Tibial artery (tissue), 4 donors: Measurements from ENCODE around the gene VSIG8.

ENCODE experiments used
- DNase-seq, 2 donors: peaks; one replicate each; pipeline ENCODE4 v3.0.0-alpha.2; 2019
- H3K27ac ChIP-seq, 2 donors: fragments of 200-600 bp; sonication (generic) in 1 of 2; 1 replicate in 1 of 2; 2 replicates in 1 of 2; pipeline ENCODE4 v1.5.1; 2018 to 2019; ENCODE audit warnings: mild to moderate bottlenecking in 1 of 2
- H3K27me3 ChIP-seq, 2 donors: fragments of 200-600 bp; sonication (generic) in 1 of 2; one replicate each; pipeline versions ENCODE4 v1.5.1 to v1.6.0; 2016 to 2019
- H3K36me3 ChIP-seq, 3 donors: fragments of 200-600 bp; sonication (generic) in 2 of 3; one replicate each; pipeline ENCODE4 v1.5.1; 2016 to 2019; ENCODE audit warnings: mild to moderate bottlenecking in 2 of 3
- H3K4me1 ChIP-seq, 4 donors: fragments of 200-600 bp; sonication (generic) in 2 of 4; 1 replicate in 3 of 4; 2 replicates in 1 of 4; pipeline ENCODE4 v1.5.1; 2016 to 2019
- H3K4me3 ChIP-seq, 2 donors: fragments of 200-600 bp; sonication (generic) in 1 of 2; 1 replicate in 1 of 2; 2 replicates in 1 of 2; pipeline ENCODE4 v1.5.1; 2018 to 2019; ENCODE audit warnings: mild to moderate bottlenecking in 2 of 2
- H3K9me3 ChIP-seq, 3 donors: fragments of 200-600 bp; sonication (generic) in 1 of 3; one replicate each; pipeline ENCODE4 v1.5.1; 2016 to 2019
- intact Hi-C: fragments of 100-400 bp; cut with DNase I; formaldehyde crosslinking; loops from one replicate; pipeline ENCODE4 v1.15.0; 2023; ENCODE audit warnings: low total_unique reads
- TF ChIP-seq, protein P1 (sequence below), 2 experiments: fragments of 200-600 bp in 1 of 2; fragments of 450-650 bp in 1 of 2; IDR thresholded peaks; one replicate each; pipeline ENCODE4 v1.5.1; 2017 to 2019; ENCODE audit warnings: antibody characterized with exemption in 2 of 2, mild to moderate bottlenecking in 1 of 2, moderate library complexity in 1 of 2

The VSIG8 gene

DNA sequence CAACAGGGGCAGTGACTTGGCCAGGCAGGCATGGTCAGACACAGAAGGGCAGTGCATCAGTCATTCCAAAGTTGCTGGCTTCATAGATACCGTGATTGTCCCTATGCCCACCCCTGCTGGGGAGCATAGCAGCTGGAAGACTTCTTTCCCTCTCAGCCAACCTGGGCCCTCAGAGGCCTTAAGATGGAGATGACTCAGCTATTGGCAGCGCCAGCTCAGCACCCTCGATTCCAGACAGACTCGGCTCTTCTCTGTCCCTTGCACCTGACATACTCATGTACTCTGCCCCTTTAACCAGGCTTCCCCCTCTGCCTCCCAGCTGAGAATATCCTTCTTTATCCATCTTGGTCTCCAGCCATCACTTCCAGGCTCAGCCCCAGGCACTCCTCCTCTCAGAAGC is 19.0 kb downstream of the VSIG8 start:
- no peaks in the 10 kb centered on the region for H3K27me3 ChIP-seq
- H3K36me3 ChIP-seq = peaks cover 0 to 18% (median 6%) of the 10 kb centered on the region in 3 donors
- intact Hi-C loops = no loop called here
- no peaks in the 10 kb centered on the region for H3K9me3 ChIP-seq
- no peaks in the 10 kb centered on the region for H3K4me1 ChIP-seq
- no peak overlapping the region for H3K27ac ChIP-seq
- no peak for DNase-seq
- TF ChIP-seq, protein P1, sequence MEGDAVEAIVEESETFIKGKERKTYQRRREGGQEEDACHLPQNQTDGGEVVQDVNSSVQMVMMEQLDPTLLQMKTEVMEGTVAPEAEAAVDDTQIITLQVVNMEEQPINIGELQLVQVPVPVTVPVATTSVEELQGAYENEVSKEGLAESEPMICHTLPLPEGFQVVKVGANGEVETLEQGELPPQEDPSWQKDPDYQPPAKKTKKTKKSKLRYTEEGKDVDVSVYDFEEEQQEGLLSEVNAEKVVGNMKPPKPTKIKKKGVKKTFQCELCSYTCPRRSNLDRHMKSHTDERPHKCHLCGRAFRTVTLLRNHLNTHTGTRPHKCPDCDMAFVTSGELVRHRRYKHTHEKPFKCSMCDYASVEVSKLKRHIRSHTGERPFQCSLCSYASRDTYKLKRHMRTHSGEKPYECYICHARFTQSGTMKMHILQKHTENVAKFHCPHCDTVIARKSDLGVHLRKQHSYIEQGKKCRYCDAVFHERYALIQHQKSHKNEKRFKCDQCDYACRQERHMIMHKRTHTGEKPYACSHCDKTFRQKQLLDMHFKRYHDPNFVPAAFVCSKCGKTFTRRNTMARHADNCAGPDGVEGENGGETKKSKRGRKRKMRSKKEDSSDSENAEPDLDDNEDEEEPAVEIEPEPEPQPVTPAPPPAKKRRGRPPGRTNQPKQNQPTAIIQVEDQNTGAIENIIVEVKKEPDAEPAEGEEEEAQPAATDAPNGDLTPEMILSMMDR (IDR thresholded peaks at IDR 0.05) = no peak
- H3K4me3 ChIP-seq = no peak overlapping the region

DNA sequence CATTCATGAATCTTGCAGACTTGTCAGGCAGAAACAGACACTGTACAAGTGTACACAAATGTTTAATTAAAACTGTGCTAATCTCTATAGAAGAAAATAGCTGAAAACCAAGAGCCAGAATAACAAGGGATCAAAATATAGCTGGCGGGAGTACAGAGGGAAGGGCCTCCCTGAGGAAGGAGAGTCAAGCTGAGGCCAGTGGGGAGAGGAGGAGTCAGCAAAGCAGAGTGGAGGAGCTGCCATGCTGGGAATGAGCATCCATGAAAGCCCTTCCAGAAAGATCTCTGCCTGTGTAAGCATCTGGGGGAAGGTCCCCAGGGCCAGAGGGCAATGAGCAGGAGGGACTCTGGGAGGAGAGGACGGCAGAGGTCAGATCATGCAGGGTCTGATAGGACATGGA is 20.7 kb downstream of the VSIG8 start:
- Histone ChIP-seq H3K27me3 (no peaks in the 10 kb centered on the region), H3K4me1 (no peaks in the 10 kb centered on the region), H3K27ac (no peak overlapping the region), H3K4me3 (no peak overlapping the region), H3K36me3 (peaks cover 0 to 35% (median 15%) of the 10 kb centered on the region in 3 donors), H3K9me3 (no peaks in the 10 kb centered on the region)
- intact Hi-C loops = no loop called here
- no peak for DNase-seq
- TF ChIP-seq, protein P1 (IDR thresholded peaks at IDR 0.05) = no peak

DNA sequence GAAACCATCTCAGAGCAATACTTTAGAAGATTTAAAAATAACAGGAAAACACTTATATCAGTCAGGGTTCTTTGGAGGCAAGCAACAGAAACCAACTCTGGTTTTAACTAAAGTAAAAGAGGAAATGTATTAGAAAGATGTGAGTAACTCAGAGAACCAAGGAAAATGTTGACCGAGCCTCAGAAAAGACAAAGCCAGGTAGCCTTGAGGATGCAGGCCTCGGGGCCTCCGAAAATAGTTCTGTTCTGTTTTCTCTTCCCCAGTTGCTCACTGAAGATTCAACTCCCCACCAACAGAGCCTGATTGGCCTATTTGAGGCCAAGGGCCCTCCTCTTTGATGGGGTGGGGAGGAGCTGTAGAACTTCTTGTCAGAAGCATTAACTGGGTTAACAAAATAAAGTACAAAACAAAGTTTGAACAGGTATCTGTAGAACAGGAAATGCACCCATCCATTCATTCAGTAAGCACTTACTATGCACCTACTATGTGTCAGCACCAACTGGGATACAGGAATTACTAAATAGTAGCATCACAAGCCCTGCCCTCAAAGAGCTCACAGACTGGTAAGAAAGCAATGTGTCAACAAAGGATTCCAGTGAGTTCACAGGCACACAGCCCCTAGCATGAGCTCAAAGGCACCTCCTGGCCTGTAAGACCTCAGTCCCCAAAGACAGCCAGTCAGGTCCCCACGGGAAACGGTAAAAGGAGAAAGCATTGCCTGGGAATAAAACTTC is 23.2 kb downstream of the VSIG8 start:
- TF ChIP-seq, protein P1 (IDR thresholded peaks at IDR 0.05) = no peak
- Histone ChIP-seq H3K27me3 (no peaks in the 10 kb centered on the region), H3K27ac (no peak overlapping the region), H3K4me1 (no peaks in the 10 kb centered on the region), H3K9me3 (no peaks in the 10 kb centered on the region), H3K4me3 (no peak overlapping the region), H3K36me3 (peaks cover 0 to 49% (median 15%) of the 10 kb centered on the region in 3 donors)
- no peak for DNase-seq
- intact Hi-C loops = no loop called here

DNA sequence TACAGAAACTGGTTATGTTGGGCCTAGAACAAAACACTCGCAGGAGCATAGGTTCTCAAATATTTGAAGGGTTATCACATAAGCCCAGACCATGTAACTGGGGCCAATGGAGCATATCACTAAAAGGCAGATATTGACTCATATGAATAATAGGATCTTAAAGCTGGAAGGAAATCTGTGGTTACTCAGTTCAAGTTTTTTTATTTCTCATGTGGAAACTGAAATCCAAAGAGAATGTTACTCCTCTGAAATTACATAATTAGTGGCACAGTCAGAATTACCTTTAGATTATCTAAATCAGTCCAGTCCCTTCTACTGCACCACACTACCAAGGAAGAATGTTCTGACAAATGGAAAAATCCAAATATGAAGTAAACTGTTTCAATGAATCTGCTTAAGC is 23.7 kb downstream of the VSIG8 start:
- Histone ChIP-seq H3K27me3 (no peaks in the 10 kb centered on the region), H3K9me3 (no peaks in the 10 kb centered on the region), H3K4me3 (no peak overlapping the region), H3K27ac (no peak overlapping the region), H3K36me3 (peaks cover 0 to 55% (median 15%) of the 10 kb centered on the region in 3 donors), H3K4me1 (no peaks in the 10 kb centered on the region)
- TF ChIP-seq, protein P1 (IDR thresholded peaks at IDR 0.05) = no peak
- intact Hi-C loops = no loop called here
- no peak for DNase-seq

DNA sequence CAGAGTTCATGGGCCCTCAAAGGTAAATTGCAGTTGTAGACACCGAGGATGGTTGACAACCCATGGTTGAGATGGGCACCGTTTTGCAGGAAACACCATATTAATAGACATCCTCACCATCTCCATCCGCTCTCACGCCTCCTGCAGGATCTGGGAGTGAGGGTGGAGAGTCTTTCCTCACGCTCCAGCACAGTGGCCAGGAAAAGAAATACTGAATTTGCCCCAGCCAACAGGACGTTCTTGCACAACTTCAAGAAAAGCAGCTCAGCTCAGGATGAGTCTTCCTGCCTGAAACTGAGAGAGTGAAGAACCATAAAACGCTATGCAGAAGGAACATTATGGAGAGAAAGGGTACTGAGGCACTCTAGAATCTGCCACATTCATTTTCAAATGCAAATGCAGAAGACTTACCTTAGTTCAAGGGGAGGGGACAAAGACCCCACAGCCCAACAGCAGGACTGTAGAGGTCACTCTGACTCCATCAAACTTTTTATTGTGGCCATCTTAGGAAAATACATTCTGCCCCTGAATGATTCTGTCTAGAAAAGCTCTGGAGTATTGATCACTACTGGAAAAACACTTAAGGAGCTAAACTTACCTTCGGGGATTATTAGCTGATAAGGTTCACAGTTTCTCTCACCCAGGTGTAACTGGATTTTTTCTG is 26.5 kb downstream of the VSIG8 start:
- Histone ChIP-seq H3K27me3 (no peaks in the 10 kb centered on the region), H3K4me1 (no peaks in the 10 kb centered on the region), H3K9me3 (no peaks in the 10 kb centered on the region), H3K4me3 (no peak overlapping the region), H3K36me3 (peaks cover 0 to 53% (median 14%) of the 10 kb centered on the region in 3 donors), H3K27ac (no peak overlapping the region)
- no peak for DNase-seq
- TF ChIP-seq, protein P1 (IDR thresholded peaks at IDR 0.05) = no peak
- intact Hi-C loops = no loop called here
